CD4-positive, alpha-beta T cell treated with Interleukin-4 for 1 hour (primary cell): ENCODE results near the gene NKX3-2.

Experiments
- DNase-seq, 2 donors: peaks; one replicate each; pipeline ENCODE4 v3.0.0-alpha.2; 2020 to 2022

The NKX3-2 gene

DNA sequence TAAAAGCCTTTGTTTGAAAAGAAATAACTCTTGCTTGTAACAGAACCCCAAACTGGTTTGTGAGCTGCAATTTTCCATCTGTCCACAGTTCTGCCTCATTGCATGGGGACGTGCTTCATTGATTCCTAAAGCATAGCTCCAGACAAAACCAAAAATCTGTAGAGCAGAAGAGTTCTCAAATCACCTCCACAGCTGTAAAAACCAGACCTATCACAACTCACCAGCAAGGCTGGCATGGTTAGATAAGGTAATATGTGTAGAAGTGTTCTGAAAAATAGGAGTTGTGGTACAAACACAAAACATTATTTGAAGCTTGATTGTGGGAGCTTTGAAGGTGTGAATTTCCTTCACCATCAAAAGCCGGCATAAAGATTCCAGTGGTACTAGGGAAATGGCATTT lies 47.7 kb downstream of the NKX3-2 start:
- DNase-seq, result no peak

DNA sequence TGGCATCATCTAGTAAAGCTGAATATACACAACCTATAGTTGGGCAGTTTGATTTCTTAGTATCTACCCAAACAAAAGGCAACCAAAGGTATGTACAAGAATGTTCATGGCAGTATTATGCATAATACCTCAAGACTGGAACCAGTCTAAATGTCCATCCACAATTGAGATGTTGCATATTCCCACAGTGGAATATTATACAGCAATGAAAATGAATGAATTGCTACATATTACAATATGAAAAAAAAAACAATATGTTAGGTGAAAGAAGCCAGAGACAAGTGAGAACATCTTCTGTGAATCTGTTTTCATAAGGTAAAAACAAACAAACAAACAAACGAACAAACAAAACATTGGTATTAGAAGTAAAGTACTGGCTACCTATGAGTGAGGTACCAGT lies 48.6 kb downstream of the NKX3-2 start:
- DNase-seq, result no peak

DNA sequence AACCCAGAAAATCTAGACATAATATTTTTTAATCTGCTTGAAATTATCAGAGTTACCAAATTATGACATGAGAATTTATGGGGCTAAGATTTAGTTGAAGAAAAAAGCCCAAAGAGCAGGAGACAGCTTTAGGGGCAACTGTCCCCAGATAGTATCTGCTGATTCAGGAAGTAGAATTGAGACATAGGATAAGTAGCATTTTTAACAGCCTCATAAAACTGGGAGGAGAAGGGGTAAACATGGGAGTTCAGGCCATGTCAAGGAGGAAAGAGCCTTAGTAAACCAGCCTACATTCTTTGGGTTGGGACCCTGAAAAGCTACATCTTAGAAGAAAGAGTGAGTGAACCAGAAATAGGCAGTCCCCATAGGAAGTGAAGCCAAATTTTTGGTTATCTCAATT lies 50.5 kb downstream of the NKX3-2 start:
- no peak for DNase-seq

DNA sequence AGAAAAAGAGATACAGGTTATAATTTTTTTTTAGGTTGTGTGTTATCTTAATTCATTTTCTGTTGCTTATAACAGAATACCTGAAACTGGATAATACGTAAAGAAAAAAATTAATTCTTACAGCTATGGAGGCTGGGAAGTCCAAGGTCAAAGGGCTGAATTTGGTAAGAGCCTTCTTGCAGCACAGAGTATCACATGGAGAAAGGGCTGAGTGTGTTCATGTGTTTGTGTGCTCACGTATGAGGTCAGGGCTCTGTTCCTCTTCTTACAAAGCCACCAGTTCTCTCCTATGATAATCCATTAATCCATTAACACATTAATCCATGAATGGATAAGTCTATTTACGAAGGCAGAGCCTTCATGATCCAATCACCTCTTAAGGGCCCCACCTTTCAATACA lies 51.6 kb downstream of the NKX3-2 start:
- DNase-seq, result no peak
